ENCODE measurements around the gene HYAL2.

The HYAL2 gene

GRCh38 chr3:50334339-50335075 lies 12.0 kb upstream of the HYAL2 start:
- peaks cover 9% of the 10 kb centered on the region for H3K4me1 ChIP-seq
- no peak overlapping the region for H3K9ac ChIP-seq
- no peaks in the 10 kb centered on the region for H3K9me3 ChIP-seq (ENCODE audit: control insufficient read depth, low read length)
- no peaks in the 10 kb centered on the region for H3K27me3 ChIP-seq (ENCODE audit: control insufficient read depth, insufficient read depth, low read length)
- H3K36me3 ChIP-seq (ENCODE audit: control insufficient read depth, insufficient read depth, low read length): no peaks in the 10 kb centered on the region
- no peaks in the 10 kb centered on the region for H3K79me2 ChIP-seq
- H2AFZ ChIP-seq: no peak overlapping the region
- no peak overlapping the region for H3K4me3 ChIP-seq (ENCODE audit: low read depth, low read length)
- TF ChIP-seq CTCF (IDR thresholded peaks at IDR 0.05): no peak
- H3K27ac ChIP-seq: peak overlapping the region; percentile 57
- no peak overlapping the region for H3K4me2 ChIP-seq (ENCODE audit: low read length)

DNA sequence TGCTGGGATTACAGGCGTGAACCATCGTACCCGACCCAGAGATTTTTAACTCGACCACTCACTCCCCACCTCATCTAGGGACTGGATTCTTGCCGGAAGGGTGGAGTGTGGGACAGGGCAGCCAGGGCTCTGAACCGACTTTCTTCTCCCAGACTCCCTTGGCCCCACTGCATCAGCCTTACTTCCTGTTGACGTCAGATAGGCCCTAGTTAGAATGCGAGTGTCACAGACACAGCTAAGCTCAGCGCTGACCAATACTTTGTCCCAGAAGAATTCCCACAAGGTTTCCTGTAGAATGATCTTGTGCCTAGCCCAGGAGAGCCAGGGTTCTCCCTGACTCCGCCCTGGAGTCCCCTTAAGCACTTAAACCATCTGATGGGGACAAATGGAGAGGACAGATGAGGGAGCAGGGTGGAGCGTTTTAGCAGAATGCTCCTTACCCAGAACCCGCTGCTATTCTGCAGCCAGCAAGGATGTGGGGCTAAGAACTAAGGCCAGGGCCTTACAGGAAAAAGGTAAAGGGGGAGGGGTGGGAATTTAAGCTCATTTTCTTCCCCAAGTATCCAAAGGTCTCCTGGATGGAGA lies 11.3 kb upstream of the HYAL2 start:
- Histone ChIP-seq H3K36me3 (ENCODE audit: control insufficient read depth, insufficient read depth, low read length) (no peaks in the 10 kb centered on the region), H3K27me3 (ENCODE audit: control insufficient read depth, insufficient read depth, low read length) (no peaks in the 10 kb centered on the region), H3K79me2 (no peaks in the 10 kb centered on the region), H3K4me3 (ENCODE audit: low read depth, low read length) (no peak overlapping the region), H3K9me3 (ENCODE audit: control insufficient read depth, low read length) (no peaks in the 10 kb centered on the region), H3K9ac (no peak overlapping the region), H3K27ac (peak overlapping the region; percentile 57), H3K4me2 (ENCODE audit: low read length) (no peak overlapping the region), H3K4me1 (peaks cover 9% of the 10 kb centered on the region), H2AFZ (no peak overlapping the region)
- no peak for TF ChIP-seq CTCF (IDR thresholded peaks at IDR 0.05)

DNA sequence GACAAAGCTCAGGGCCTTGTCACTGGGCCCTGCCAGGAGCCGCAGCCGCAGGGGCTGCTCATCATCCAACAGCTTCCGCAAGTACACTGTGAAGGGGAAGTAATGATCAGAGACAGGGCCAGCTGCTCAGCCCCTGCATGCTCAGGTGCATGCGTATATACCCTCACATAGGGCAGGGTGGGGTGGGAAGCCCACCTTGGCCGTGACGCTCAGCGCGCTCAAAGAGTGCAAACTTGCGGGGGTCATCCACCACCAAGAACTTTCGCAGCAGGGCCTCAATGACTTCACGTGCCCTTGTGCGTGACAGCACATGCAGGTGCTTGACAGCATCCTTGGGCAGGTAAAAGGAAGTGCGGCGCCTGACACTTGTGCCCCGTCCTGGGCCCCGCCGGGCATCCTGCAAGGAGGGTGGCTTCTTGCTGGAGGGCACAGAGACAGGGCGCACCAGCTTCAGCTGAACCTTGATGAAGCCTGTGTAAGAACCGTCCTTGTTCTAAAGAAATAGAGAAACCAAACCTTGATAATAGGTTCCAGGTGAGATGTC lies 8.9 kb upstream of the HYAL2 start:
- H3K27ac ChIP-seq: no peak overlapping the region
- no peak for TF ChIP-seq CTCF (IDR thresholded peaks at IDR 0.05)
- H3K4me3 ChIP-seq (ENCODE audit: low read depth, low read length): no peak overlapping the region

GRCh38 chr3:50330330-50330729 lies 7.8 kb upstream of the HYAL2 start:
- Histone ChIP-seq H3K4me3 (ENCODE audit: low read depth, low read length) (no peak overlapping the region), H3K27ac (no peak overlapping the region), H3K36me3 (ENCODE audit: control insufficient read depth, insufficient read depth, low read length) (no peaks in the 10 kb centered on the region), H3K9me3 (ENCODE audit: control insufficient read depth, low read length) (no peaks in the 10 kb centered on the region), H3K79me2 (peaks cover 12% of the 10 kb centered on the region), H2AFZ (no peak overlapping the region), H3K9ac (no peak overlapping the region), H3K4me1 (peaks cover 8% of the 10 kb centered on the region), H3K27me3 (ENCODE audit: control insufficient read depth, insufficient read depth, low read length) (no peaks in the 10 kb centered on the region), H3K4me2 (ENCODE audit: low read length) (no peak overlapping the region)
- no peak for TF ChIP-seq CTCF (IDR thresholded peaks at IDR 0.05)

More for the DNA sequence above, 8.9 kb upstream of the HYAL2 start:
- Histone ChIP-seq H3K4me2 (ENCODE audit: low read length) (no peak overlapping the region), H3K79me2 (peaks cover 12% of the 10 kb centered on the region), H3K9ac (no peak overlapping the region), H3K4me1 (peaks cover 17% of the 10 kb centered on the region), H3K9me3 (ENCODE audit: control insufficient read depth, low read length) (no peaks in the 10 kb centered on the region), H2AFZ (no peak overlapping the region), H3K27me3 (ENCODE audit: control insufficient read depth, insufficient read depth, low read length) (no peaks in the 10 kb centered on the region), H3K36me3 (ENCODE audit: control insufficient read depth, insufficient read depth, low read length) (no peaks in the 10 kb centered on the region)

All from parathyroid adenoma (tissue), 2 donors.